HG02623 (cell line): ENCODE data around the gene FBXO8.
"Not testable (repeated sequence)": the region's sequence is repeated elsewhere in the genome, so short reads cannot be mapped to it uniquely, and the experiment has no call there.

Experiments
- ATAC-seq: cut with Tn5 transposase; IDR thresholded peaks from one replicate; pipeline ENCODE4 v1.9.1; 2021; ENCODE audit warnings: moderate library complexity; ENCODE audit not compliant: unreplicated experiment

Gene FBXO8

DNA sequence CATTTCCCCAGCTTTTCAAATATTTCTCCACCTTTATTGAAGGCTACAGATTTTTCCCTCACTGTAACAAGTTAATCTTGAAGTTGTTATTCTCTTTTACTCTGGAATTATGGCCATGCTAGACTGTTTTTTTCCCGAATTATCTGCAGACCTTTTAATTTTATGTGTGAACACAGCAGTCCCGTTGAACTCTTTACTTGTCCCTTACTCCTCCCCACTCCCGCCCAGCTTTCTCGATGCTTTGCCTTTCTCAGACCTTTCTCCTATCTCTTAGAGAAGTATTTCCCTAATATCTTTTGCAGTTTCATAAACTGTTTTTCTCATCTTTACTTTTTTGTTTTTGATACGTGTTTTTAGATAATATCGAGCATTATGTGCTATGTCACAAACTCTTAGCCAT is 1.0 kb upstream of the FBXO8 start:
- no peak for ATAC-seq

DNA sequence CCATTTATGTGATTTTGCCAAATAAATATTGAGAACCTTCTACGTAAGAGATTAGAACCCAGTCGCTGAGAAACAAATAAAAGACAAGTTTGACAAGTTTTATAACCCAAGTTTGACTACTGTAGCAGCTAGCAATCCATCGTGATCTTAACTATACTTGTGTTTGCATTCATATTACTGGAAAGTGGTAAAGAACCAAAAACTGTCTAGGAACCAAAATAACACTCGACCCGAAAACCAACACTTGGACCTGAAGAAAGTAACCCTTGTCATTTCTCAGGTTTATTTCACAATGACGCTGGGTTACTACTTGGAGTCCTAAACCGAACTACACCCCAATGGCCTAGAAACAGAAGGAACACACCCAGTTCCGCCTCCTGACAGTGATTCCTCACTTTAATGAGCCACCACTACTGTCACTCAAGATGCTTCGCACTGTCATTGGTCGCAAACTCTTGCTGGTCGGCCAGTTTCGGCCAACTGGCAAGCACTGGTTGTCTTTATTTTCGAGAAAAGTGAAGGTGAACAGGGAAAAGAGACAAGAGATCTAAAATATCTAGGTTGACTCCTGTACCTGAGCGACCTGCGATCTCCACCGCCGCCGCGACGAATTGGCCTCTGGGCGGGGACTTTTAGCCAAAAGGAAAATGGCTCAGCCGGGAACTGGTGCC is 496 bp downstream of the FBXO8 start:
- ATAC-seq = peak; percentile 99

DNA sequence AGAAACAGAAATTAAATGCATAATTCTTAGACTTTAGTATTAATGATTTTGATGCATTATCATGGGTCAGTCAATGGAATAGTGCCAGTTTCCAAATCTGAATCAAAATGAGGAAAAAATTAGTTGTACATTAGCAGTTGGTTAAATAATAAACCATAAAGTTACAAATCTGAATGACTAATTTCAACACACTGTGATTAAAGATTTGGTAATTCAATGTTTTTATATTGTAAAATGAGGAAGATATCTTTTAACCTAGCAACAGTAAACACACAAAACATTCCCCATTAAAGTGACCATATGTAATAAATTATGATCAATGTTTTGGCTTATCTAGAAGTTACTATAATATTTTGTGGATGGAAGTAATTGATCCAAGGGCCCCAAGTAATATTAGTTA is 1.6 kb downstream of the FBXO8 start:
- ATAC-seq = no peak

DNA sequence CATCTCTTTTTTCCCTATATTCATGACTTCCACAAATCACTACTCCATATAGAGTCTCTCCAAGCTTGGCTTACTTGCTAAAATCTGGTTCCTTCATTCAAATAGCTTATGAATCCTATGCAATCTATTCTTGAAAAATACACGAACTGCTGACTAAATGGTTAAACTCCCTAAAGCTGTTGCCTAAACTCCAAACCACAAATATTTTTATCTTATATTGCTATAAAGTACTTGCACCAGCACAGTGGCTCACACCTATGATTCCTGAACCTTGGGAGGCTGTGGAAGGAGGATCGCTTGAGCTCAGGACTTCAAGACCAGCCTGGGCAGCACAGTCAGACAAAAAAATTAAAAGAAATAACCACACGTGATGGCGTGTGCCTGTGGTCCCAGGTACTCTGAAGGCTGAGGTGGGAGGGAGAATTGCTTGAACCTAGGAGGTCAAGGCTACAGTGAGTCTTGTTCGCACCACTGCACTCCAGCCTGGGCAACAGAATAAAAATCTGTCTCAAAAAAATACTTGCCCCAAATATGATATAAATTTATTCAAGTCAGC is 2.2 kb downstream of the FBXO8 start:
- ATAC-seq = no peak

DNA sequence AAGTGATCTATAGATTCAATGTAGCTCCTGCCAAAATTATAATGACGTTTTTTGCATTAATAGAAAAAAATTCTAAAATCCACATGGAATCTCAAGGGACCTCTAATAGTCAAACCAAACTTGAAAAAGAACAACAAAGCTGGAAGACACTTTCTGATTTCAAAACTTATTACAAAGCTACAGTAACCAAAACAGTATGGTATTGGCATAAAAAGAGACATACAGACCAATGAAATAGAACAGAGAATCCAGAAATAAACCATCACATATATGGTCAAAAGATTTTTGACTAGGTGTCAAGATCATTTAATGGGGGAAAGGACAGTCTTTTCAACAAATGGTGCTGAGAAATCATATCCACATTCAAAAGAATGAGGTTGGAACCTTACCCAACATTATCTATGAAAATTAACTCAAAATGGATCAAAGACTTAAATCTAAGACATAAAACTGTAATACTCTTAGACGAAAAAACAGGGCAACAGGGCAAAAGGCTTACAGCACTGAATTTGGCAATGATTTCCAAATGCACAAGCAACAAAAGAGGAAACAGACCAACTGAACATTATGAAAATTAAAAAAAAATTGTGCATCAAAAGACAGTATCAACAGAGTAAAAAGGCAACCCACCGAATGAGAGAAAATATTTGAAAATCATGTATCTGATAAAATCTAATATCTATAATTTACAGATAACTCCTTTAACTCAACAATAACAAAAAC is 3.9 kb downstream of the FBXO8 start:
- ATAC-seq = no peak

DNA sequence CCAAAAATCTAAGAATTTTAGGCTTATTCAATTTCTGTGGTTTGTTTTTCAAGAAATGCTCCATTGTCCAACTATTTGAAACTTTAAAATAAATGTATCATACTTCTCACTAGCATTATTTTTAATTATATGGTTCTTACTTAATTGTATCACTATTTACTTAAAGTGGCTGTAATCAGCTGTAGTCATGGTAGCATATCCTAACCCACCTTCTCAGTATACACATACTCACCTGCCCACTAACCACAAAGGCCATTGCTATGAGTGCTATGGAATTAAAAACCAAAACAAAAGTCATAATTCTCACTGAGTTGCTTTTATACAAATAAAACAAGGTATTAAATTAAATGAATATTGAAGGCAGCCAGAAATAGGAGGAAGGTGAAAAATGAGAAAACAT is 5.0 kb downstream of the FBXO8 start:
- ATAC-seq = no peak

DNA sequence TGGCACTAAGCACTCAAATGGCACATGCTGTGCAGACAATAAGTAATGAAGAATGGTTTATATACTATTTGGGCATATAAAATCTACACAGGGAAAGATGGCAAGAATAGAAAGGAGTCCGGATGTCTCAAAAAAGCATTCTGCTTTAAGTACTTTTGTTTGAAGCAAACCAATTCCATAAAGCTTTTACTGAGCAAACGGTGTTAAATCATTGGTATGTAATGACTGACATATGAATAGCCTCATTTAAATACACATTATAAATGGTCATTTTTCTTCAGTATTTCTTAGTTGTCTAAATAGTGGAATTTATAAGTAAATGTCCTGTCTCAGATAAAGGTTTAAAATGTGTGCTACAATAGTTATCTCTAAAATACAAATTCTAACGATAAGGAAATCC is 6.0 kb downstream of the FBXO8 start:
- ATAC-seq = no peak

DNA sequence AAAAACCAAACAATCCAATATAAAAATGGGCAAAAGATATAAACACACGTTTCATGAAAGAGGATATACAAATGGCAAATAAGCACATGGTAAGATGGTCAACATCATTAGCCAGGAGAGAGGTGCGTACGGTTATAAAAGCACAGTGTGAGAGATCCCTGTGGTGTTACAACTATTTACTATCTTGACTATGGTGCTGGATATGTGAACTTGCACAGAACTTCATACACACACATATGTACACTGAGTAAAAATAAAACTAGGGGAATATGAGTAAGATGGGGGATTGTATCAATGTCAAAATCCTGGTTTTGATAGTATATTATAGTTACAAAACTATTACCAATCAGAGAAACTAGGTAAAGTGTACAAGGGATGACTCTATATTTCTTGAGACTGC is 8.4 kb downstream of the FBXO8 start:
- ATAC-seq = no peak

DNA sequence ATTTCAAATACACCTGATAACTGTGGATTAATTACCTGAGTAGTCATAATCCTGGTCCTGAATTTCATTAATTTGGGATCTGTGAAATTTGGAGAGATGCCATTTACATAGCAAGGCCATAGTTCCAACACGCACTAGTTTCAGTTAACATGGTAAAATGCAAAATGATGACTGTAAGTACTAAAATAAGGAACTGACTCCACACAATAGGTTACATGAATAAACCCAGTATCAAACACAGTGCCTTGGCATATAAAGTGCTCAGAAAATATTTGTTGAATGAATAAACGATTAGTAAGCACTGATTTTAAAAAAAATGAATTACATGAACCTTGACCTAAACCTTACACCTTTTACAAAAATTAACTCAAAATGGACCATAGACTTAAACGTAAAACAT is 9.0 kb downstream of the FBXO8 start:
- no peak for ATAC-seq

DNA sequence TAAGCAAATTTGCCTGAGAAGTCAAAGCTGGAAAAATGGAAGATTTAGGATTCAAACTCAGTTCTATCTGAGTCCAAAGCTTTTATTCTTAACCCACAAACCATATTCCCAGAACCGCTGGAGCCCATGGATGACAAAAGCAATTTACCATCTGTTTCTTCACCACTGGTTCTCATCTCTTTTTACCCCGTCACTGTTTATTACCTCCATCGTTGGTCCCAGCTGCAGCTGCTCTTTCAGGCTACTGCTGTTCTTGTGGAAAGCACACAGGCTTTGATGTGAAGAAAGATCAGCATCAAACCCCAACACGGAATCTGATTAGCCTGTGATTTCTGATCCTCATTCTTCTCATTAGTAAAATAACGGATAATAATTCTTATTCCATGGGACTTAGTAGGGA is 9.5 kb downstream of the FBXO8 start:
- ATAC-seq = no peak

DNA sequence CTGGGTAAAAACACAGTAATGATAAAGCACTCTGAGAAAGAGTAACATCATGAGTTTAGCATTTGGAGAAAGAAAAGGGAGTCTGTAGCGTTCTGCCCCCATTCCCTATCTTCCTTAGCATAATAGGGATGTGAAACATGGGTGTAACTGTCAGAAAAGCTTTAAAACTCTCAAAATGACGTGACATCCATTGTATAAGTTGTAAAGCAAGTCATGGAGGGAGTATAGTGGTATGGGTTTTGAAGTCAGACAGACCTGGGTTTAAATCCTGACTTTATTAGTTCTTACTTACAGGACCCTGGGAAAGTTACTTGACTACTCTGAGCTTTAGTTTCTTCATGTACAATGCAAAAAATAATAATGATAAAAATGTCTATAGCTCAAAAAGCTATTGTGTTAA is 17.1 kb downstream of the FBXO8 start:
- no peak for ATAC-seq

DNA sequence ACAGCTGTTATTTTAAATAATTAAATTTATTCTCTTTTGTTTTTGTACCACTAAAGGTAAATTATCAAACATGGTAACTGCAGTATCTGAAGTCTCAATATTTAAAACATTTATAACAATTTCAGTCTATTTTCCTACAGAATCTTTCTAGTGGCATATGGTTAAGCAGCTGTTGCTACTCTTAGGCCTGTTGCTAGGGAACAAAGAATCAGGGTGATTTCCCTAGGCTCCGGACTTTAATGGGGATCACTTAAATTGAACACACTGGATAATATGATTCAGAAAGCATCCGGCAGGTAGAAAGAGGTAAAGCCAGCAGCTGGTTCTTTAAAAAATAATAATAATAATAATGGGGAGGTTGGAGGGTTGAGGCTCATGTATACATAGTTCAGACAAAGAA is 17.6 kb downstream of the FBXO8 start:
- ATAC-seq = no peak

DNA sequence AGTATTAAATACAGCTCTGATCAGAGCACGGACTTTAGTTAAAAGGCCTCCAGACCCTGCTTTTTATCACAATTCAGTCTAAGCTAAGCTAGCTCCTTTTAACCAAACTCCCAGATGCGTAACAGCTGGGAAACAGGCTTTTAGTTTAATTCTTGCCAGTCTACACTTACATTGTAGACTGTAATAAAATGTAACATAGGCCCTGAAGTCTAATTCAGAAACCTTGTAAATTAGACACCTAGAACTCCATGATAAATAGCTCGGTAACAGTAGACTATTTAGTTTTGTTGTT is 20.1 kb downstream of the FBXO8 start:
- ATAC-seq = no peak

DNA sequence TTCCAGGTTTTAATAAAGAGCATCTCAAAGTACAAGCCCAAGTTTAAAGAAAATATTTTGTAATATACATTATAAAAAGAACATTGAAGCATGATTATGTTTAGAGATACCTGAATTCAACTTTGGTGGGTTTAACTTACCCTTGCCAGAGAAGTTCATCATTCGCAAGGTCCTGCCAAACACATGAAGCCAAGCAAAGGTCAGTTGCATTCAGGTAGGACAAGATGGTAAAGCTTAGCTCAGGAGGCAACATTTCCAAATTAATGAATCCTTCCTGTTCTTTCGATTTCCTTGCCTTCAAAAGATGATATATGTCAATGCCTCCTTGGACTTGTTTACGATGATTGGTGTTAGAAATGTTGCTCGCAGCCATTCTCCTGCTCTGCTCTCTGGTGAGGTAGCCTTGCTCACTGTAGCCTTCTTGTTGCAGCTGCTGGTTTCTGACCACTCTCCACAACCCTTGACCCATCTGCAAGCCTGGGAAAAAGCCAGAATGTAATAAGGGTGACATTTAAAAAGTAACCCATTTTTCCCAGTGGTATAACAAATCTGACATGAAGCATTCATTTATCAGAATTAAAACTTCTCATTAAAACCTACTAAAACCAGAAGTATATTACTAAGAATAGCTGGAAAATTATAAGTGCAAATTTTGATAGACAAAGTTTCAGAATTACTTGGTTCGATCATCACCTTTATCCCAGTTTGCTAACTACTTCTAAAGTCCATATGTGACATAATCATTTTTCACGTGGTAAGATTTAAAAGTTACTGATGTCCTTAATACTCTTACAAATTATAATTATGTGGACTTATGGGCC is 20.6 kb downstream of the FBXO8 start:
- no peak for ATAC-seq

DNA sequence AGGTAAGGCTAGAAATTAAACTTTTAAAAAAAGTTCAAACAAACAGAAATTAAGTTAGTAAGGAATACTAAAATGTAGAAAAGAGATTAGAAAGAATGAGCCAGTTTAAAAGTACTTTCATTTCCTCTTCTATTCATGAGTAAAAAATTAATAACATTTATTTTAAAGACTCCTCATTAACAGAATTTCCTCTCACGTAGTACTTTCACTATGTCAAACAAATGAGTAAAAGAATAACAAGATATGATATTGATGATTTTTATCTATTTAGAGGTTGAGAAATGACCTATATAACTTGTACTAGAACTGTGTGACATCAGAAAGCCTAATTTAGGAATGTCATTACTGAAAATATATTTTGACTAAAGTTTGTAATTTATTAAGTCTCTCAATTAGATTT is 22.0 kb downstream of the FBXO8 start:
- not testable (repeated sequence) for ATAC-seq

DNA sequence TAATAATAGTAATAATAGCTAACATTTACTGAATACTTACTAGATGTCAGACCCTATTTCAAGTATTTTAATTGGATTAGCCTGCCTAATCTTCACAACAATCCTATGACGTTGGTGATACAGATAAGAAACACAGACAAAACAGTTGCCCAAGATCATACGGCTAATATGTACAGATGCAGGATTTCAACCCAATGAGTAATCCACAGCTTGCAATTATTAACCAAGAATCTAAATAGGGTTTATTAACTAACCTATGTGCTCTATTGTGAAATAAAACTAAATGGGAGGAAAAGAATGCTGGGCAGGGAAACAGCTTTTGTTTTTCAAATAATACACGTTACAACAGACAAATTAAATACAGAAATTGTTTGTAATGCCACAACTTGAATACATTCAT is 23.4 kb downstream of the FBXO8 start:
- no peak for ATAC-seq

DNA sequence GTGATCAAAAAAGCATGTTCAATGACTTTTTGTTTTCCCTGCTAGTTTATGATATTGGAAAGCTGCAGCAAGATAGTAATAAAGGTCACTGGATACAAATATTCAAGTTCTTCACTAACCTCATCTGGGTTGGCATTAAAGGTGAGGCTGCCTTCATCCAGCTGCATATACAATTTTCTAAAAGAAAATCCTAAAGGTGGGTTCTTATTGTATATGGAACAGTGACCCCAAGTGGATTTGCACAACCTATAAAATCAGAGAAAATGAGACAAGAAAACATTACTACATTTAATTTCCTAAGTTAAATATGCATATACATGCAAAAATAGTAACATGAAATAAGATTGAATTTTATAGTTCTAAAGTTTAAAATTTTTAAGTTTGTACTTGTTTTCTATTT is 23.9 kb downstream of the FBXO8 start:
- no peak for ATAC-seq

DNA sequence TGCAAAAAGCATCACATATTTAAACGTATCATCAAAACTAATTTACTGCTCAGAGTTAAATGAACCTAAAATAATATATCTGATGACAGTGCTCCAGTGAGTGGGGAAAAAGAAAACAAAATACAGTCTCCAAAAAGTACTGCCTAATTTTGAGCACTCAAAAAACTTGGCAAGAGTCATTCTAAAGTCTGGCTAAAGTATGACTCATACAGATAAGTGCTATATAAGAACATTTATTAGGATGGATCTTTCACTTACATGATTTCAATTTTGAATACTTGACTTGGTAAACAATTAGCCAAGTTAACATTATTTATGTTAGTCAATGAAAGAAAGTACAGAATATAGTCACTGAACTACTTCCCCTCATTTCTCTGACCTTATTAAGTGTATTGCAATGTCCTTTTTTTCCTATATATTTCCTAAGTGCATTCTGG is 27.2 kb downstream of the FBXO8 start:
- ATAC-seq = no peak

DNA sequence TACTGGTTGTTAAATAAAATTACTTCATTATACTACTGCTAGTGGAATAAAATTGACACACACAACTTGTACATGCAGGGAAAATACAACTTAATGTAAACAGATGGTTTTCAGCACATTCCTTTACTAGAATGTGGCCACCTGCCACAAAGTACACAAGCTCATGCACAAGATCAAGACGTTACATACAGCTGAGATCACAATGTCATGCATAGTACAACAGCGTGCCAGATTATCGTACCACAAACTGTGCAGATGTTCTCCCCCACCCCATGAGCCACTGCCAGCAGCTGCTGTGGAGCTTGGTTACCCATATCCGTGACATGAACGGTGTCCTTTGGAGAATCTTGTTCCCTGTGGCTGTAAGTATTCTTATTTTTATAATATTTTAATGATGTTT is 27.7 kb downstream of the FBXO8 start:
- ATAC-seq = no peak

DNA sequence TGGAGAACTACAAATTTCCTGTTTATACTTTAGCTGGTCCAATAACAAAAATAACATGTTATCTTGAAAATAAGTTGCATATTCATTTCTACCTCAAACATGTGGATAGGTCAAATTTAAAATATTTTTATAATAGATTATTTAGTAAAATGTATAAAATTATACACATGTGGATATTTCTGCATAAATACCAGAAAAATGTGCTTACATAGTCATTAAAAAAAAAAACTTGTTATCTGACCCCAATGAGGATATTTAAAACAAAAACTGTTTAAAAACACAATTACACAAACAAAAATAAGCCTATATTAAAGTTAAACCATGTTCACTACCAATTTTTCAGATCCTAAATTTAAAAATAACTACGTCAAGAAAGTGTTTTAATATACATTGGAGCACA is 28.1 kb downstream of the FBXO8 start:
- no peak for ATAC-seq

DNA sequence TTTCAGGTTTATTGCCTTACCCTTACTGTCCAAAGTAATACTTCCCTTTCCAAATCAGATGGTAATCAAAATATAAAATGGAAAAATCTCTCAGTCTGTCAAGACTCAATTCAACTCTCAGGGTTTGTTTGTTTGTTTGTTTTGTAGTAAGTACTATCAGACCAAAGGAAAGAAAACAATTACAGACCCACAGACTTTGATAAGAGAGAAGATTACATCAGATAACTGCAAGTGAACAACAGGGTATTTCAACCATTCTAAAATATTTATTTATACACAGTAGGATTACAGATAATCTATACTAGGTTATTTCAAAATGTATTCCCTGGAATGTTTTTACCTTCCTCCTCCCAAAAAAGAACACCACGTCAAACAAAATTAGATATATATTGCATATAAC is 28.9 kb downstream of the FBXO8 start:
- no peak for ATAC-seq

DNA sequence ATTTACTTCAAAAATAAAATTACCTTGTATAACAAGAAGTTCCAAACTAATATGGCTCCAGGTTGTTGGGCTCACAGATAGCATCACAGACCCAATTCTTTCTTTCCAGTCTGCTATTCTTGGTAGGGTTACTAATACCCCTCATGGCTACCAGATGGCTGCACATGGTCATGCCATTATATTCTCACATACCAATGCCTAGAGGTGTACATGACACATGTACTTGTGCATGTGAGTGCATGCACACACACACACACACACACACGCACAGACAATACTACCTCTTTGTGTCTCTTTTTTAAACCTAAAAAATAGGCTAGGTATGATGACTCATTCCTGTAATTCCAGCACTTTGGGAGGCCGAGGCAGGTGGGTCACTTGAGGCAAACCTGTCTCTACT is 31.1 kb downstream of the FBXO8 start:
- ATAC-seq = no peak
